SKM-1 treated with dmso at 0.1 percent for 144 hours (cell line): ENCODE measurements around the gene PARP9.
A peak's percentile ranks its signal among the peaks of the same experiment; 100 is the strongest.

Experiments
- DNase-seq: peaks from one replicate; lab custom pipeline; 2025; ENCODE audit not compliant: unreplicated experiment; lab: John Stamatoyannopoulos, UW

PARP9 gene

GRCh38 chr3:122564155-122564912 is at the start of gene PARP9, which contains the start of gene DTX3L:
PARP9 (minus strand) TSS chr3:122564300; CDS start chr3:122559620, 4,680 bp downstream.
DTX3L (plus strand) TSS chr3:122564338; CDS start chr3:122564427, 89 bp downstream.
- DNase-seq, result peak; percentile 76

- no peak for DNase-seq
These were observed 48.6 kb upstream of the PARP9 start for GRCh38 chr3:122612696-122613095.

GRCh38 chr3:122609798-122610559 is 45.9 kb upstream of the PARP9 start:
- DNase-seq, result no peak

GRCh38 chr3:122608916-122609315 is 44.8 kb upstream of the PARP9 start:
- no peak for DNase-seq

- DNase-seq, result no peak
These were observed 42.2 kb upstream of the PARP9 start for GRCh38 chr3:122606330-122606729.

GRCh38 chr3:122603056-122603455 is 39.0 kb upstream of the PARP9 start:
- no peak for DNase-seq

GRCh38 chr3:122602011-122602710 is 38.1 kb upstream of the PARP9 start:
- no peak for DNase-seq

- no peak for DNase-seq
These were observed 34.5 kb upstream of the PARP9 start for GRCh38 chr3:122598556-122598955.

GRCh38 chr3:122598151-122598550 is 34.1 kb upstream of the PARP9 start:
- DNase-seq, result no peak

- DNase-seq, result no peak
These were observed 29.9 kb upstream of the PARP9 start for GRCh38 chr3:122594025-122594424.

GRCh38 chr3:122590610-122591009 is 26.5 kb upstream of the PARP9 start:
- no peak for DNase-seq

GRCh38 chr3:122589297-122589696 is 25.2 kb upstream of the PARP9 start:
- no peak for DNase-seq

- DNase-seq, result no peak
These were observed 23.5 kb upstream of the PARP9 start for GRCh38 chr3:122587572-122587971.

GRCh38 chr3:122586773-122587485 is 22.8 kb upstream of the PARP9 start:
- DNase-seq, result no peak

GRCh38 chr3:122586098-122586497 is 22.0 kb upstream of the PARP9 start:
- no peak for DNase-seq

GRCh38 chr3:122582390-122582789 is 18.3 kb upstream of the PARP9 start:
- DNase-seq, result no peak

GRCh38 chr3:122581622-122582021 is 17.5 kb upstream of the PARP9 start:
- DNase-seq, result no peak

- DNase-seq, result no peak
These were observed 16.4 kb upstream of the PARP9 start for GRCh38 chr3:122580470-122580869.

GRCh38 chr3:122578069-122578740 is 14.1 kb upstream of the PARP9 start:
- no peak for DNase-seq

- DNase-seq, result peak; percentile 40
These were observed 13.4 kb upstream of the PARP9 start, which contains the start of gene PARP15 for GRCh38 chr3:122577409-122578031. PARP15 (plus strand) TSS chr3:122577650; CDS start chr3:122577668, 18 bp downstream.
